T1000 (cell line): ENCODE measurements around the gene RASA2.
"Not testable (repeated sequence)": the region's sequence is repeated elsewhere in the genome, so short reads cannot be mapped to it uniquely, and the experiment has no call there.

Experiments used
- DNase-seq: peaks from one replicate; lab custom pipeline; 2025; ENCODE audit warnings: mixed read lengths; lab: John Stamatoyannopoulos, UW

Gene RASA2

GRCh38 chr3:141578202-141578973 is 91.6 kb downstream of the RASA2 start:
- no peak for DNase-seq

- no peak for DNase-seq
These were observed 107.5 kb downstream of the RASA2 start for GRCh38 chr3:141594357-141594756.

GRCh38 chr3:141597931-141598330 is 111.1 kb downstream of the RASA2 start:
- DNase-seq, result no peak

GRCh38 chr3:141600331-141600730 is 113.5 kb downstream of the RASA2 start:
- DNase-seq, result no peak

GRCh38 chr3:141602706-141603105 is 115.9 kb downstream of the RASA2 start:
- DNase-seq, result no peak

- no peak for DNase-seq
These were observed 116.7 kb downstream of the RASA2 start for GRCh38 chr3:141603473-141604035.

GRCh38 chr3:141605883-141606282 is 119.1 kb downstream of the RASA2 start:
- DNase-seq, result no peak

- no peak for DNase-seq
These were observed 121.6 kb downstream of the RASA2 start for GRCh38 chr3:141608438-141608837.

- DNase-seq, result no peak
These were observed 124.1 kb downstream of the RASA2 start for GRCh38 chr3:141610939-141611338.

- DNase-seq, result no peak
These were observed 131.5 kb downstream of the RASA2 start for GRCh38 chr3:141618103-141618910.

GRCh38 chr3:141618938-141619337 is 132.1 kb downstream of the RASA2 start:
- DNase-seq, result no peak

- no peak for DNase-seq
These were observed 132.6 kb downstream of the RASA2 start for GRCh38 chr3:141619450-141619849.

- DNase-seq, result no peak
These were observed 136.9 kb downstream of the RASA2 start for GRCh38 chr3:141623691-141624090.

- no peak for DNase-seq
These were observed 138.7 kb downstream of the RASA2 start for GRCh38 chr3:141625506-141625905.

GRCh38 chr3:141628334-141628733 is 141.5 kb downstream of the RASA2 start:
- DNase-seq, result not testable (repeated sequence)

GRCh38 chr3:141628868-141629441 is 142.1 kb downstream of the RASA2 start:
- not testable (repeated sequence) for DNase-seq

- DNase-seq, result no peak
These were observed 143.1 kb downstream of the RASA2 start for GRCh38 chr3:141629976-141630375.

GRCh38 chr3:141632779-141633374 is 146.1 kb downstream of the RASA2 start:
- DNase-seq, result no peak

GRCh38 chr3:141642215-141642614 is 155.4 kb downstream of the RASA2 start:
- DNase-seq, result no peak

- no peak for DNase-seq
These were observed 156.6 kb downstream of the RASA2 start for GRCh38 chr3:141643391-141643790.

- no peak for DNase-seq
These were observed 157.0 kb downstream of the RASA2 start for GRCh38 chr3:141643796-141644195.

GRCh38 chr3:141644931-141645330 is 158.1 kb downstream of the RASA2 start:
- no peak for DNase-seq
